Liver (tissue), 9 donors: ENCODE results near the gene TFCP2. TPM values are rescaled to one million over a fixed set of nuclear protein-coding genes. Genes with fewer than 3 reads are reported as not detected.

Experiments used
- DNase-seq: peaks from one replicate; pipeline ENCODE4 v3.0.0-alpha.2; 2017; ENCODE audit warnings: low spot score
- H3K27ac ChIP-seq, 2 donors: one replicate each; pipeline ENCODE4 v1.7.0; 2013; ENCODE audit warnings: inconsistent platforms in 2 of 2, low read length in 2 of 2, control low read depth in 1 of 2, low read depth in 1 of 2, mild to moderate bottlenecking in 1 of 2
- H3K27me3 ChIP-seq, 4 donors: one replicate each; pipeline versions ENCODE4 v1.6.1 to v1.7.0; 2013; ENCODE audit warnings: low read length in 3 of 4, inconsistent platforms in 1 of 4, mild to moderate bottlenecking in 1 of 4, moderate library complexity in 1 of 4; ENCODE audit not compliant: control insufficient read depth in 4 of 4, insufficient read depth in 4 of 4
- H3K36me3 ChIP-seq, 4 donors: one replicate each; pipeline versions ENCODE4 v1.6.1 to v1.7.0; 2013; ENCODE audit warnings: low read length in 3 of 4, mild to moderate bottlenecking in 3 of 4, low read depth in 1 of 4, moderate library complexity in 1 of 4; ENCODE audit not compliant: control insufficient read depth in 4 of 4, insufficient read depth in 3 of 4
- H3K4me1 ChIP-seq, 4 donors: one replicate each; pipeline versions ENCODE4 v1.6.1 to v1.7.0; 2013; ENCODE audit warnings: low read length in 3 of 4, mild to moderate bottlenecking in 3 of 4, moderate library complexity in 1 of 4; ENCODE audit not compliant: control insufficient read depth in 4 of 4, insufficient read depth in 4 of 4
- H3K4me3 ChIP-seq, 3 donors: one replicate each; pipeline versions ENCODE4 v1.6.1 to v1.7.0; 2013; ENCODE audit warnings: low read length in 3 of 3, control low read depth in 1 of 3, low read depth in 1 of 3, mild to moderate bottlenecking in 1 of 3
- H3K9ac ChIP-seq, 2 donors: one replicate each; pipeline ENCODE4 v1.7.0; 2013; ENCODE audit warnings: low read length in 2 of 2, mild to moderate bottlenecking in 2 of 2, moderate library complexity in 2 of 2, control low read depth in 1 of 2, low read depth in 1 of 2
- H3K9me3 ChIP-seq, 4 donors: one replicate each; pipeline versions ENCODE4 v1.6.1 to v1.7.0; 2013; ENCODE audit warnings: low read length in 3 of 4; ENCODE audit not compliant: control insufficient read depth in 4 of 4
- CTCF ChIP-seq: fragments of 150-350 bp; IDR thresholded peaks from 2 replicates; pipeline ENCODE4 v1.5.1; 2017; ENCODE audit warnings: improper control_type of control experiment, low read depth, low read length; ENCODE audit not compliant: missing input control
- EGR1 ChIP-seq, 2 donors: IDR thresholded peaks; 2 replicates each; pipeline ENCODE4 v1.6.1; 2016 to 2018; ENCODE audit warnings: antibody characterized with exemption in 2 of 2, low read depth in 2 of 2
- FOXA2 ChIP-seq: IDR thresholded peaks from 2 replicates; pipeline ENCODE4 v1.6.1; 2016; ENCODE audit warnings: antibody characterized with exemption
- GABPA ChIP-seq, 2 donors: IDR thresholded peaks in 1 of 2; conservative IDR thresholded peaks in 1 of 2; 2 replicates each; pipeline ENCODE4 v1.6.1; 2016; ENCODE audit warnings: antibody characterized with exemption in 2 of 2, mild to moderate bottlenecking in 1 of 2, moderate library complexity in 1 of 2
- HNF4A ChIP-seq, 2 donors: conservative IDR thresholded peaks; 2 replicates each; pipeline ENCODE4 v1.6.1; 2016; ENCODE audit warnings: antibody characterized with exemption in 2 of 2, mild to moderate bottlenecking in 2 of 2
- HNF4G ChIP-seq: IDR thresholded peaks from 2 replicates; pipeline ENCODE4 v1.6.1; 2016; ENCODE audit warnings: antibody characterized with exemption
- JUND ChIP-seq, 2 donors: IDR thresholded peaks; 2 replicates each; pipeline ENCODE4 v1.6.1; 2016; ENCODE audit warnings: antibody characterized with exemption in 2 of 2
- MAX ChIP-seq: IDR thresholded peaks from 2 replicates; pipeline ENCODE4 v1.6.1; 2016; ENCODE audit warnings: antibody characterized with exemption
- NR2F2 ChIP-seq: IDR thresholded peaks from 2 replicates; pipeline ENCODE4 v1.6.1; 2016; ENCODE audit warnings: antibody characterized with exemption
- RXRA ChIP-seq, 2 donors: IDR thresholded peaks; 2 replicates each; pipeline ENCODE4 v1.6.1; 2017 to 2018; ENCODE audit warnings: antibody characterized with exemption in 2 of 2, mild to moderate bottlenecking in 1 of 2
- SP1 ChIP-seq: IDR thresholded peaks from 2 replicates; pipeline ENCODE4 v1.6.1; 2018; ENCODE audit warnings: antibody characterized with exemption, mild to moderate bottlenecking
- TAF1 ChIP-seq: conservative IDR thresholded peaks from 2 replicates; pipeline ENCODE4 v1.6.1; 2016; ENCODE audit warnings: antibody characterized with exemption, mild to moderate bottlenecking
- YY1 ChIP-seq: IDR thresholded peaks from 2 replicates; pipeline ENCODE4 v1.6.1; 2016; ENCODE audit warnings: antibody characterized with exemption, mild to moderate bottlenecking
- WGBS: extraction: QIAGEN DNeasy Blood & Tissue Kit; methylation state at CpG from one replicate; pipeline ENCODE4 v1.1.7; 2013; 5-methylcytosine and 5-hydroxymethylcytosine counted together
- polyA plus RNA-seq, 2 donors: library from polyadenylated mRNA; stranded (reverse) in 1 of 2; unstranded in 1 of 2; fragments of 200-250 nt in 1 of 2; fragments of >200 nt in 1 of 2; fragmentation: Nextera tagmentation in 1 of 2; extraction: Ambion mirVana in 1 of 2; gene quantifications; one replicate each; pipeline versions ENCODE4 v1.2.1 to v1.2.3, GENCODE V29; 2013 to 2015
- total RNA-seq, 2 donors: library from RNA; depleted of rRNA; stranded (reverse); fragments of >200 nt; gene quantifications; one replicate each; pipeline ENCODE4 v1.2.3, GENCODE V29; 2014
- TF ChIP-seq, protein P1 (sequence below): IDR thresholded peaks from 2 replicates; pipeline ENCODE4 v1.6.1; 2016; ENCODE audit warnings: antibody characterized with exemption
- TF ChIP-seq, protein P2 (sequence below): IDR thresholded peaks from 2 replicates; pipeline ENCODE4 v1.6.1; 2016; ENCODE audit warnings: antibody characterized with exemption
- TF ChIP-seq, protein P3 (sequence below): IDR thresholded peaks from 2 replicates; pipeline ENCODE4 v1.6.1; 2016; ENCODE audit warnings: antibody characterized with exemption, mild to moderate bottlenecking
- donor health status: healthy.
- donor health status: healthy.
- donor health status: healthy.
- donor health status: healthy.
- donor health status: healthy.

The TFCP2 gene
- total and polyA plus RNA-seq, 4 donors: 1.6 to 8.6 (median 5.1) TPM

GRCh38 chr12:51124504-51124903 is 48.4 kb downstream of the TFCP2 start:
- peaks cover 0 to 4% (median 0%) of the 10 kb centered on the region in 4 donors for H3K36me3 ChIP-seq
- H3K4me3 ChIP-seq: no peak overlapping the region
- H3K27ac ChIP-seq: no peak overlapping the region
- no peak for DNase-seq
- H3K4me1 ChIP-seq: peaks cover 0 to 1% (median 0%) of the 10 kb centered on the region in 4 donors
- H3K9ac ChIP-seq: no peak overlapping the region
- no peaks in the 10 kb centered on the region for H3K27me3 ChIP-seq
- 98% methylated on average over 14 of the region's 14 CpGs for WGBS
- TF ChIP-seq HNF4A (conservative IDR thresholded peaks at IDR 0.05) (no peak), MAX (no peak), SP1 (no peak), YY1 (no peak), GABPA (IDR thresholded peaks at IDR 0.05 in 1 of 2, conservative IDR thresholded peaks at IDR 0.05 in 1 of 2) (no peak), JUND (IDR thresholded peaks at IDR 0.05) (no peak), FOXA2 (no peak), NR2F2 (no peak), HNF4G (no peak), CTCF (no peak), EGR1 (IDR thresholded peaks at IDR 0.05; ENCODE audit: low read depth in 2 of 2) (no peak), TAF1 (no peak), RXRA (IDR thresholded peaks at IDR 0.05) (no peak)
- TF ChIP-seq, protein P1, sequence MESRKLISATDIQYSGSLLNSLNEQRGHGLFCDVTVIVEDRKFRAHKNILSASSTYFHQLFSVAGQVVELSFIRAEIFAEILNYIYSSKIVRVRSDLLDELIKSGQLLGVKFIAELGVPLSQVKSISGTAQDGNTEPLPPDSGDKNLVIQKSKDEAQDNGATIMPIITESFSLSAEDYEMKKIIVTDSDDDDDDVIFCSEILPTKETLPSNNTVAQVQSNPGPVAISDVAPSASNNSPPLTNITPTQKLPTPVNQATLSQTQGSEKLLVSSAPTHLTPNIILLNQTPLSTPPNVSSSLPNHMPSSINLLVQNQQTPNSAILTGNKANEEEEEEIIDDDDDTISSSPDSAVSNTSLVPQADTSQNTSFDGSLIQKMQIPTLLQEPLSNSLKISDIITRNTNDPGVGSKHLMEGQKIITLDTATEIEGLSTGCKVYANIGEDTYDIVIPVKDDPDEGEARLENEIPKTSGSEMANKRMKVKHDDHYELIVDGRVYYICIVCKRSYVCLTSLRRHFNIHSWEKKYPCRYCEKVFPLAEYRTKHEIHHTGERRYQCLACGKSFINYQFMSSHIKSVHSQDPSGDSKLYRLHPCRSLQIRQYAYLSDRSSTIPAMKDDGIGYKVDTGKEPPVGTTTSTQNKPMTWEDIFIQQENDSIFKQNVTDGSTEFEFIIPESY: no peak
- TF ChIP-seq, protein P2, sequence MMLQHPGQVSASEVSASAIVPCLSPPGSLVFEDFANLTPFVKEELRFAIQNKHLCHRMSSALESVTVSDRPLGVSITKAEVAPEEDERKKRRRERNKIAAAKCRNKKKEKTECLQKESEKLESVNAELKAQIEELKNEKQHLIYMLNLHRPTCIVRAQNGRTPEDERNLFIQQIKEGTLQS: no peak
- TF ChIP-seq, protein P3, sequence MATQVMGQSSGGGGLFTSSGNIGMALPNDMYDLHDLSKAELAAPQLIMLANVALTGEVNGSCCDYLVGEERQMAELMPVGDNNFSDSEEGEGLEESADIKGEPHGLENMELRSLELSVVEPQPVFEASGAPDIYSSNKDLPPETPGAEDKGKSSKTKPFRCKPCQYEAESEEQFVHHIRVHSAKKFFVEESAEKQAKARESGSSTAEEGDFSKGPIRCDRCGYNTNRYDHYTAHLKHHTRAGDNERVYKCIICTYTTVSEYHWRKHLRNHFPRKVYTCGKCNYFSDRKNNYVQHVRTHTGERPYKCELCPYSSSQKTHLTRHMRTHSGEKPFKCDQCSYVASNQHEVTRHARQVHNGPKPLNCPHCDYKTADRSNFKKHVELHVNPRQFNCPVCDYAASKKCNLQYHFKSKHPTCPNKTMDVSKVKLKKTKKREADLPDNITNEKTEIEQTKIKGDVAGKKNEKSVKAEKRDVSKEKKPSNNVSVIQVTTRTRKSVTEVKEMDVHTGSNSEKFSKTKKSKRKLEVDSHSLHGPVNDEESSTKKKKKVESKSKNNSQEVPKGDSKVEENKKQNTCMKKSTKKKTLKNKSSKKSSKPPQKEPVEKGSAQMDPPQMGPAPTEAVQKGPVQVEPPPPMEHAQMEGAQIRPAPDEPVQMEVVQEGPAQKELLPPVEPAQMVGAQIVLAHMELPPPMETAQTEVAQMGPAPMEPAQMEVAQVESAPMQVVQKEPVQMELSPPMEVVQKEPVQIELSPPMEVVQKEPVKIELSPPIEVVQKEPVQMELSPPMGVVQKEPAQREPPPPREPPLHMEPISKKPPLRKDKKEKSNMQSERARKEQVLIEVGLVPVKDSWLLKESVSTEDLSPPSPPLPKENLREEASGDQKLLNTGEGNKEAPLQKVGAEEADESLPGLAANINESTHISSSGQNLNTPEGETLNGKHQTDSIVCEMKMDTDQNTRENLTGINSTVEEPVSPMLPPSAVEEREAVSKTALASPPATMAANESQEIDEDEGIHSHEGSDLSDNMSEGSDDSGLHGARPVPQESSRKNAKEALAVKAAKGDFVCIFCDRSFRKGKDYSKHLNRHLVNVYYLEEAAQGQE: no peak
- H3K9me3 ChIP-seq: no peaks in the 10 kb centered on the region

DNA sequence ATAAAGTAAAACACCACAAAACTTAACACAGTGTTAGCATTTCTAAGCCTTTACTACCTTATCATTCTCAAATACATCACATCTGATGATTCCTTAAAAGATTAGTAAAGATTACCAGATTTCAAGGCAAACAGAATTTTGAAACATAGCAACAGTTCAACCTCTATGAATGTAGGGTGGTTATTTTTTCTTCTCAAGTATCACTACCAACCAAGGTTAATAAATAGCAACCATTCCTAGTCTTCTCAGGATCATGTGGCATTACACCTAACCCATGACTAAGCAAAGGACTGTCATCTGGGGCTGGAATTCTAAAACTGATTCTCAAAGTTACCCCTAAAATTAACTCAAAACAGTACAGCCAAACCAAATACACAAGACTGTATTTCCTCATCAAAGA is 50.1 kb downstream of the TFCP2 start:
- Histone ChIP-seq H3K9ac (no peak overlapping the region), H3K27me3 (no peaks in the 10 kb centered on the region), H3K36me3 (peaks cover 0 to 4% (median 3%) of the 10 kb centered on the region in 4 donors), H3K27ac (no peak overlapping the region), H3K9me3 (no peaks in the 10 kb centered on the region), H3K4me3 (no peak overlapping the region), H3K4me1 (peaks cover 0 to 1% (median 0%) of the 10 kb centered on the region in 4 donors)
- no peak for DNase-seq
- TF ChIP-seq JUND (IDR thresholded peaks at IDR 0.05) (no peak), YY1 (no peak), NR2F2 (no peak), CTCF (no peak), MAX (no peak)
- TF ChIP-seq, protein P1: no peak
